GDM1 (cell line): ENCODE data around the gene JMJD1C.
"Not testable (repeated sequence)": the region's sequence is repeated elsewhere in the genome, so short reads cannot be mapped to it uniquely, and the experiment has no call there.

Experiments used
- DNase-seq: peaks from one replicate; lab custom pipeline; 2025; lab: John Stamatoyannopoulos, UW

The JMJD1C gene

GRCh38 chr10:63392224-63392623, 73.6 kb downstream of the JMJD1C start:
- DNase-seq, result no peak

- no peak for DNase-seq
These were observed 74.0 kb downstream of the JMJD1C start for GRCh38 chr10:63391812-63392211.

GRCh38 chr10:63390521-63390920, 75.3 kb downstream of the JMJD1C start:
- no peak for DNase-seq

GRCh38 chr10:63388421-63389031, 77.3 kb downstream of the JMJD1C start:
- no peak for DNase-seq

GRCh38 chr10:63385254-63385653, 80.5 kb downstream of the JMJD1C start:
- no peak for DNase-seq

GRCh38 chr10:63384675-63385074, 81.1 kb downstream of the JMJD1C start:
- no peak for DNase-seq

GRCh38 chr10:63384001-63384400, 81.8 kb downstream of the JMJD1C start:
- DNase-seq, result no peak

GRCh38 chr10:63383141-63383540, 82.6 kb downstream of the JMJD1C start:
- DNase-seq, result no peak

- no peak for DNase-seq
These were observed 83.7 kb downstream of the JMJD1C start for GRCh38 chr10:63382066-63382465.

GRCh38 chr10:63377305-63377661, 88.5 kb downstream of the JMJD1C start:
- not testable (repeated sequence) for DNase-seq

- no peak for DNase-seq
These were observed 89.0 kb downstream of the JMJD1C start for GRCh38 chr10:63376560-63377304.

- DNase-seq, result no peak
These were observed 89.9 kb downstream of the JMJD1C start for GRCh38 chr10:63375859-63376258.

- DNase-seq, result no peak
These were observed 90.3 kb downstream of the JMJD1C start for GRCh38 chr10:63375458-63375857.

GRCh38 chr10:63374991-63375390, 90.8 kb downstream of the JMJD1C start:
- DNase-seq, result no peak

GRCh38 chr10:63373176-63373575, 92.6 kb downstream of the JMJD1C start:
- DNase-seq, result no peak

GRCh38 chr10:63369711-63370110, 96.1 kb downstream of the JMJD1C start:
- DNase-seq, result no peak

- DNase-seq, result no peak
These were observed 97.4 kb downstream of the JMJD1C start for GRCh38 chr10:63368365-63368764.

GRCh38 chr10:63366933-63367332, 98.8 kb downstream of the JMJD1C start:
- DNase-seq, result no peak

GRCh38 chr10:63365976-63366765, 99.6 kb downstream of the JMJD1C start:
- no peak for DNase-seq

- no peak for DNase-seq
These were observed 100.9 kb downstream of the JMJD1C start for GRCh38 chr10:63364918-63365317.

- DNase-seq, result no peak
These were observed 101.8 kb downstream of the JMJD1C start for GRCh38 chr10:63363951-63364350.

GRCh38 chr10:63355682-63356081, 110.1 kb downstream of the JMJD1C start:
- no peak for DNase-seq

- no peak for DNase-seq
These were observed 112.8 kb downstream of the JMJD1C start for GRCh38 chr10:63352976-63353375.
